ENCODE data around the gene PRLH.

DNA sequence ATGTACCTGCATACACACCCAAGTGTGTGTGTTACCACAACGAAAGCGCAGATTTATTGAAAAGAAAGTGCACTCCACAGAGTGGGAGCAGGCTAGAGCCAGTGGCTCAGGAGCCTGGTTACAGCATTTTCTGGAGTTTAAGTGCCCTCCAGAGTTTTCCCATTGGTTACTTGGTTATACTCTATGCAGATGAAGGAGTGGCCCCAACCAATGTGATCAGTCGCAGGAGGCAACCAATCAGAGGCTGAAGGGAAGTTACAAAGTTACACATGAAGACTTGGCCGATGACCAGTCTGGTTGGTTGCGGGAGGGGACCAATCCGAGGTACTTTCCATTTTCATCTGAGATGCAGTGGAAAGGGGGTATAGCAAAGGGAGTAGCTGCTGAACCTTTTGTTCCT lies 13.5 kb upstream of the PRLH start:
- TF ChIP-seq, protein P1, sequence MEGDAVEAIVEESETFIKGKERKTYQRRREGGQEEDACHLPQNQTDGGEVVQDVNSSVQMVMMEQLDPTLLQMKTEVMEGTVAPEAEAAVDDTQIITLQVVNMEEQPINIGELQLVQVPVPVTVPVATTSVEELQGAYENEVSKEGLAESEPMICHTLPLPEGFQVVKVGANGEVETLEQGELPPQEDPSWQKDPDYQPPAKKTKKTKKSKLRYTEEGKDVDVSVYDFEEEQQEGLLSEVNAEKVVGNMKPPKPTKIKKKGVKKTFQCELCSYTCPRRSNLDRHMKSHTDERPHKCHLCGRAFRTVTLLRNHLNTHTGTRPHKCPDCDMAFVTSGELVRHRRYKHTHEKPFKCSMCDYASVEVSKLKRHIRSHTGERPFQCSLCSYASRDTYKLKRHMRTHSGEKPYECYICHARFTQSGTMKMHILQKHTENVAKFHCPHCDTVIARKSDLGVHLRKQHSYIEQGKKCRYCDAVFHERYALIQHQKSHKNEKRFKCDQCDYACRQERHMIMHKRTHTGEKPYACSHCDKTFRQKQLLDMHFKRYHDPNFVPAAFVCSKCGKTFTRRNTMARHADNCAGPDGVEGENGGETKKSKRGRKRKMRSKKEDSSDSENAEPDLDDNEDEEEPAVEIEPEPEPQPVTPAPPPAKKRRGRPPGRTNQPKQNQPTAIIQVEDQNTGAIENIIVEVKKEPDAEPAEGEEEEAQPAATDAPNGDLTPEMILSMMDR (IDR thresholded peaks at IDR 0.05; ENCODE audit: insufficient read depth, low read length) = no peak
- TF ChIP-seq POLR2AphosphoS5 (IDR thresholded peaks at IDR 0.05; ENCODE audit: low read depth) (no peak), REST (IDR thresholded peaks at IDR 0.05; ENCODE audit: insufficient replicate concordance, low read depth) (no peak)

Data from HL-60 (cell line).